BLaER1 (cell line): Measurements from ENCODE around the gene FCHO2.
"Not testable (repeated sequence)": the region's sequence is repeated elsewhere in the genome, so short reads cannot be mapped to it uniquely, and the experiment has no call there.

ENCODE experiments used
- H3K27ac ChIP-seq: shearing (Covaris generic); formaldehyde crosslinking; 2 replicates; pipeline ENCODE4 v1.8.1; 2022
- H3K27me3 ChIP-seq: shearing (Covaris generic); formaldehyde crosslinking; 2 replicates; pipeline ENCODE4 v1.8.1; 2022
- H3K36me3 ChIP-seq: shearing (Covaris generic); formaldehyde crosslinking; 2 replicates; pipeline ENCODE4 v1.8.1; 2022
- H3K4me1 ChIP-seq: shearing (Covaris generic); formaldehyde crosslinking; 2 replicates; pipeline ENCODE4 v1.8.1; 2022
- H3K4me2 ChIP-seq: shearing (Covaris generic); formaldehyde crosslinking; 2 replicates; pipeline ENCODE4 v1.8.1; 2022
- H3K4me3 ChIP-seq: shearing (Covaris generic); formaldehyde crosslinking; 2 replicates; pipeline ENCODE4 v1.8.1; 2022
- H3K9ac ChIP-seq: shearing (Covaris generic); formaldehyde crosslinking; 2 replicates; pipeline ENCODE4 v1.8.1; 2022
- H3K9me3 ChIP-seq: shearing (Covaris generic); formaldehyde crosslinking; 2 replicates; pipeline ENCODE4 v1.8.1; 2022
- H4K20me1 ChIP-seq: shearing (Covaris generic); formaldehyde crosslinking; 2 replicates; pipeline ENCODE4 v1.8.1; 2022
- Cebpa-rat ChIP-seq: shearing (Covaris generic); IDR thresholded peaks from 2 replicates; pipeline ENCODE4 v1.8.1; 2022

FCHO2 gene

GRCh38 chr5:72955768-72956323 lies at the start of gene FCHO2:
Gene FCHO2 (plus strand): TSS chr5:72956041. CDS start chr5:72956097, 56 bp downstream.
- peak within 1 kb of the TSS; percentile 64 for H3K27ac ChIP-seq
- peaks cover 27% of the 10 kb centered on the region for H3K27me3 ChIP-seq
- TF ChIP-seq Cebpa-rat, result no peak
- peak within 1 kb of the TSS; percentile 84 for H3K4me3 ChIP-seq
- H3K36me3 ChIP-seq, result no peaks in the 10 kb centered on the region
- peak within 1 kb of the TSS; percentile 93 for H3K4me2 ChIP-seq
- peak within 1 kb of the TSS; percentile 76 for H3K9ac ChIP-seq
- H4K20me1 ChIP-seq, result peaks cover 33% of the 10 kb centered on the region; the same call in 1 of the 2 replicates
- H3K4me1 ChIP-seq, result peaks cover 22% of the 10 kb centered on the region
- no peaks in the 10 kb centered on the region for H3K9me3 ChIP-seq

GRCh38 chr5:72906806-72907205 lies 49.0 kb upstream of the FCHO2 start:
- Histone ChIP-seq H3K27me3 (no peaks in the 10 kb centered on the region), H3K9ac (no peak overlapping the region), H3K4me1 (no peaks in the 10 kb centered on the region), H3K4me2 (no peak overlapping the region), H3K36me3 (peaks cover 71% of the 10 kb centered on the region), H3K27ac (no peak overlapping the region), H4K20me1 (no peaks in the 10 kb centered on the region), H3K4me3 (no peak overlapping the region), H3K9me3 (no peaks in the 10 kb centered on the region)
- TF ChIP-seq Cebpa-rat, result no peak

- no peak overlapping the region for H3K4me2 ChIP-seq
- no peak overlapping the region for H3K4me3 ChIP-seq
- no peaks in the 10 kb centered on the region for H3K4me1 ChIP-seq
- peaks cover 58% of the 10 kb centered on the region for H3K36me3 ChIP-seq
- no peaks in the 10 kb centered on the region for H4K20me1 ChIP-seq
- no peak for TF ChIP-seq Cebpa-rat
- no peak overlapping the region for H3K27ac ChIP-seq
- H3K9ac ChIP-seq, result no peak overlapping the region
- H3K9me3 ChIP-seq, result no peaks in the 10 kb centered on the region
- H3K27me3 ChIP-seq, result no peaks in the 10 kb centered on the region
Observed at GRCh38 chr5:72908664-72909063, 47.2 kb upstream of the FCHO2 start.

- Histone ChIP-seq H4K20me1 (no peaks in the 10 kb centered on the region), H3K9ac (no peak overlapping the region), H3K9me3 (no peaks in the 10 kb centered on the region), H3K27ac (no peak overlapping the region), H3K4me2 (no peak overlapping the region), H3K36me3 (no peaks in the 10 kb centered on the region), H3K27me3 (no peaks in the 10 kb centered on the region), H3K4me1 (no peaks in the 10 kb centered on the region), H3K4me3 (no peak overlapping the region)
- TF ChIP-seq Cebpa-rat, result no peak
Observed at GRCh38 chr5:72917371-72917776, 38.5 kb upstream of the FCHO2 start.

- Histone ChIP-seq H3K4me1 (no peaks in the 10 kb centered on the region), H4K20me1 (no peaks in the 10 kb centered on the region)
Observed at GRCh38 chr5:72920690-72921502, 34.9 kb upstream of the FCHO2 start.

GRCh38 chr5:72921886-72922285 lies 34.0 kb upstream of the FCHO2 start:
- Histone ChIP-seq H3K27me3 (no peaks in the 10 kb centered on the region), H3K9ac (no peak overlapping the region), H3K27ac (no peak overlapping the region), H4K20me1 (no peaks in the 10 kb centered on the region), H3K4me1 (no peaks in the 10 kb centered on the region), H3K4me2 (no peak overlapping the region), H3K36me3 (no peaks in the 10 kb centered on the region), H3K4me3 (no peak overlapping the region), H3K9me3 (peaks cover 16% of the 10 kb centered on the region)
- TF ChIP-seq Cebpa-rat, result no peak

More at GRCh38 chr5:72920690-72921502, 34.9 kb upstream of the FCHO2 start:
- Histone ChIP-seq H3K27ac (no peak overlapping the region), H3K4me2 (no peak overlapping the region), H3K36me3 (no peaks in the 10 kb centered on the region), H3K27me3 (no peaks in the 10 kb centered on the region), H3K4me3 (no peak overlapping the region), H3K9ac (no peak overlapping the region), H3K9me3 (peaks cover 9% of the 10 kb centered on the region)
- TF ChIP-seq Cebpa-rat, result no peak

- Histone ChIP-seq H3K4me2 (no peak overlapping the region), H3K9me3 (peaks cover 16% of the 10 kb centered on the region), H3K9ac (no peak overlapping the region), H4K20me1 (no peaks in the 10 kb centered on the region), H3K27ac (no peak overlapping the region), H3K27me3 (no peaks in the 10 kb centered on the region), H3K36me3 (no peaks in the 10 kb centered on the region), H3K4me1 (no peaks in the 10 kb centered on the region), H3K4me3 (no peak overlapping the region)
- no peak for TF ChIP-seq Cebpa-rat
Observed at GRCh38 chr5:72922422-72922821, 33.4 kb upstream of the FCHO2 start.

GRCh38 chr5:72925336-72926010 lies 30.4 kb upstream of the FCHO2 start:
- Histone ChIP-seq H3K9me3 (peaks cover 16% of the 10 kb centered on the region), H3K4me1 (no peaks in the 10 kb centered on the region), H3K36me3 (no peaks in the 10 kb centered on the region), H3K4me3 (no peak overlapping the region), H3K9ac (no peak overlapping the region), H3K27ac (no peak overlapping the region), H3K27me3 (no peaks in the 10 kb centered on the region), H4K20me1 (no peaks in the 10 kb centered on the region), H3K4me2 (no peak overlapping the region)
- TF ChIP-seq Cebpa-rat, result no peak

- not testable (repeated sequence) for H3K4me1 ChIP-seq, H3K4me3 ChIP-seq, H3K4me2 ChIP-seq, H4K20me1 ChIP-seq, H3K36me3 ChIP-seq, H3K9ac ChIP-seq, H3K27ac ChIP-seq, H3K27me3 ChIP-seq
- H3K9me3 ChIP-seq, result peaks cover 10% of the 10 kb centered on the region
Observed at GRCh38 chr5:72932686-72933085, 23.2 kb upstream of the FCHO2 start.

GRCh38 chr5:72934953-72935725 lies 20.7 kb upstream of the FCHO2 start:
- H3K27ac ChIP-seq, H3K27me3 ChIP-seq, H3K4me3 ChIP-seq, H3K4me2 ChIP-seq, H3K36me3 ChIP-seq, H3K9ac ChIP-seq, H4K20me1 ChIP-seq, H3K4me1 ChIP-seq: not testable (repeated sequence)
- H3K9me3 ChIP-seq, result peaks cover 10% of the 10 kb centered on the region
